Motor neuron (in vitro differentiated cells): ENCODE results near the gene SOX12. TPM values are rescaled to one million over a fixed set of nuclear protein-coding genes. Genes with fewer than 3 reads are reported as not detected.
"Not testable (repeated sequence)": the region's sequence is repeated elsewhere in the genome, so short reads cannot be mapped to it uniquely, and the experiment has no call there.

Source experiments
- ATAC-seq, 8 experiments: fragments of 200-7000 bp; cut with Tn5 transposase; replicated peaks in 6 of 8; 2 replicates each; pipeline ENCODE4 v1.8.0; 2021; ENCODE audit warnings: mild to moderate bottlenecking in 8 of 8, moderate library complexity in 8 of 8
- H3K27ac ChIP-seq, 2 donors: fragments of 250-450 bp; sonication (Bioruptor Pico); 2 replicates each; pipeline ENCODE4 v1.9.0; 2021; ENCODE audit warnings: antibody characterized with exemption in 2 of 2, mild to moderate bottlenecking in 2 of 2, moderate library complexity in 1 of 2
- H3K4me1 ChIP-seq, 2 donors: fragments of 250-450 bp; sonication (Bioruptor Pico); replicated peaks in 1 of 2; 2 replicates each; pipeline ENCODE4 v1.6.1; 2021; ENCODE audit warnings: antibody characterized with exemption in 2 of 2, mild to moderate bottlenecking in 2 of 2, moderate library complexity in 1 of 2
- H3K4me3 ChIP-seq, 5 donors: fragments of 250-450 bp; sonication (Bioruptor Pico); 2 replicates each; pipeline ENCODE4 v1.9.0; 2021; ENCODE audit warnings: antibody characterized with exemption in 5 of 5, mild to moderate bottlenecking in 5 of 5, moderate library complexity in 4 of 5
- WGBS, 10 experiments: fragments of 450-650 bp; shearing (Covaris generic); methylation state at CpG; one replicate each; pipeline ENCODE4 v1.0.0; 2022; 5-methylcytosine and 5-hydroxymethylcytosine counted together
- in situ Hi-C, 9 experiments: fragments of 400-800 bp; cut with MboI; loops; one replicate each; pipeline ENCODE4 v1.15.0; 2021; ENCODE audit warnings: low sequenced_read_pairs in 9 of 9, low pct_unique_long_range_greater_than_20kb in 2 of 9; ENCODE audit not compliant: unreplicated experiment in 9 of 9
- total RNA-seq, 8 experiments: library from RNA; unstranded; fragments of 300-600 nt; gene quantifications; 2 replicates each; pipeline versions ENCODE4 v1.2.3 to v1.2.4, GENCODE V29; 2022

Gene SOX12
- total RNA-seq, 8 experiments from 2014 or later, result 5.0 to 26.6 (median 19.0) TPM

DNA sequence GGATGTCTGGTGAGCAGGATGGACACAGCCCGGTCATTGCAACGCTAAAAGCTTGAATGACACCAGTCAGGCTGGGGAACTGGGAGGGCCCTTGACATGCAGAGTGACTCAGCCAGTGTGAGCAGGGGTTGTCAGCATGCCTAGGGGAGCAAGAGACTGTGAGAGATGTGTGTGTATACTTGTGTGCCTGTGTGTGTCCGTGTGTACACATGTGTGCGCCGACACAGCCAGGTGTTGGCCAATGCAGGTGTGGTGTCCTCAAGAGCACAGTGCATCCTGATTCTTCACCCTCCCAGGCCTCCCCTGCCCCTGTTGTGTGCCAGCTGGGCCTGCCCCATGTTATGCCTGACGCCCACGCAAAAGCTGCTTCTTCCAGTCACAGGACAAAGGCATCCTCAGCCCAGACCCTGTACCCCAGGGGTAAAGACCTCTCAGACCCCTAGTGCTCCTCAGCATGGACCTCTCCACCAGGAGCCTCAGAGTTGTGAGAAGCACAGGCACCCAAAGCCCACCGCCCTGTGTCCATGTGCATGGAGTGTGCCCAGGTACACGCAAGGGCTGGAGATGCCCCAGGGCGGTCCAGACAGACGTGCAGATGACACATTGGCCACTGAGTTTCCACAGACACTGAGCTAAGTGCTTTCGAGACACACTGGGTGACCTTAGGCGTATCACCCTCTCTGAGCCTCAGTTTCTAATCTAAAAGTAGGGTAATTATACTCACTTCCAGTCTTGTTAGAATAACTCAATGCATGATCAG, 38.1 kb downstream of the SOX12 start:
- in situ Hi-C loops, result no loop called here
- Histone ChIP-seq H3K27ac (no peak overlapping the region), H3K4me3 (no peak overlapping the region), H3K4me1 (peaks cover 21 to 27% of the 10 kb centered on the region in 2 donors)
- ATAC-seq, result peak in 7 of 8 experiments; percentile 22 to 75 (median 42)
- 40 to 93% (median 64%) methylated on average over 3 to 7 of the region's 13 CpGs; no CpG with 5 or more reads in 5 of the 10 experiments for whole genome bisulfite sequencing, 10 experiments

DNA sequence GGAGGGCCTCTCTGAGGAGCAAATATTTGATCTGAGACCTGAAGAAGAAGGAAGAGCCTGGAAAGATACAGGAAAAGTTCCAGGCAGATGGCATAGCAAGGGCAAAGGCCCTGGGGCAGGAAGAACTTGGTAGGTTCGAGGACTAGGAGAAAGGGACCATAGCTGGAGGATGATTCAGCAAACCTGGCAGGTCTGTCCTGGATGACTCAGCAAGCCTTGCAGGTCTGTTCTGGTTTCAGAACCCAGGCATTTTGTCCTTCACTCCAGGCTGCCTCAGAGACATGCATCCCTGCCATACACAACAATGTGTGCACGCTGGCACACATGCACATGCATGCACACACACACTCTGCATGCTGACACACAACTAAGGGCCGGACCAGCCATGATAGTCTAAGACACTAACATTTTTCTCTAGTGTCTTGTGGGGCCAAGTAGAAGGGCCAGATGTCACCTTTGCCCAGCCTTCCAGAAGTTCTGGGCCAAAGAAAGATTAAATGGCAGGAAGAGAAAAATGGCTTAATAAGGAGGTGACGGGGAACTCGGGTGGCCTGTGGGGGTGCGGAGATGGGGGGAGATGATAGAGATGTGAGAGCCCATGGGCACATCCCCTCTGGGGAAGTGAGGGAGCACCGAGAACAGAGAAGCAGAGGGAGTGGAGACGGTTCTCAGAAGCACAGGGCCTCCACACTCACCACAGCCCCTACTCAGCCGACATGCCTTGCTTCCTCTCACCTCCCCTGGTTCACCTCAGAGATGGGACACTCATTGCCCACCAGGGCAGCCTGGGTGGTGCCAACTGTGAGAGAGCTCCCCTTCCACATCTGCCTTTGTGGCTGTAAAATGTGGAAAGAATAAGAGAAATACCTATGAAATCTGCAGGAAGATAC, 39.8 kb downstream of the SOX12 start:
- Histone ChIP-seq H3K4me1 (peaks cover 20 to 27% of the 10 kb centered on the region in 2 donors), H3K27ac (no peak overlapping the region), H3K4me3 (no peak overlapping the region)
- no peak for ATAC-seq
- in situ Hi-C loops, result no loop called here
- WGBS, 10 experiments, result 17 to 100% (median 83%) methylated on average over 1 to 3 of the region's 9 CpGs; no CpG with 5 or more reads in 1 of the 10 experiments

DNA sequence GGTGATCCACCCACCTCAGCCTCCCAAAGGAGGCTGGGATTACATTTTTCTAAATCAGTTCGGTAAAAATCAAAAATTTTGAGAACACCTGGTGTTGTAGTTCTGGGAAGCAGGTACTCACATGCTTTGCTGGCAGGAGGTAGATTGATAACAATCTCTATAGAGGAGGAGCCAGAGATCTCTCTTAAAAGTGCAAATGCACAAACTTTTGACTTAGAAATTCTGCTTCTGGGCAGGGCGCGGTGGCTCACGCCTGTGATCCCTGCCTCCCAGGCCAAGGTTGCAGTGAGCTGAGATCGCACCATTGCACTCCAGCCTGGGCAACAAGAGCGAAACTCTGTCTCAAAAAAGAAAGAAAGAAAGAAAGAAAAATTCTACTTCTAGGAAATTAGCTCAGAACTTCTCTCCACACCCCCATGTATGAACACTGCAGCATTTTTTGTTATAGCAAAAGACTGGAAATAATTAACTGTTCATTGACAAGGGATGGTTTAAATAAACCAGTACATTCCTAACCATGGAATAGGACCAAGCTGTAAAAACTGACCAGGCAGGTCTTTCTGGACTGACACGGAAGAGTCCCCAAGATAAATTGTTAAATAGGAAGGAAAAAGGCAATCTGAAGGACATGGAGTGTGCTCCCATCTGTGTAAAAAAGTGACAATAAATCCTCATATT, 40.8 kb downstream of the SOX12 start:
- WGBS, 10 experiments, result 33 to 100% (median 74%) methylated on average over 1 to 7 of the region's 7 CpGs

DNA sequence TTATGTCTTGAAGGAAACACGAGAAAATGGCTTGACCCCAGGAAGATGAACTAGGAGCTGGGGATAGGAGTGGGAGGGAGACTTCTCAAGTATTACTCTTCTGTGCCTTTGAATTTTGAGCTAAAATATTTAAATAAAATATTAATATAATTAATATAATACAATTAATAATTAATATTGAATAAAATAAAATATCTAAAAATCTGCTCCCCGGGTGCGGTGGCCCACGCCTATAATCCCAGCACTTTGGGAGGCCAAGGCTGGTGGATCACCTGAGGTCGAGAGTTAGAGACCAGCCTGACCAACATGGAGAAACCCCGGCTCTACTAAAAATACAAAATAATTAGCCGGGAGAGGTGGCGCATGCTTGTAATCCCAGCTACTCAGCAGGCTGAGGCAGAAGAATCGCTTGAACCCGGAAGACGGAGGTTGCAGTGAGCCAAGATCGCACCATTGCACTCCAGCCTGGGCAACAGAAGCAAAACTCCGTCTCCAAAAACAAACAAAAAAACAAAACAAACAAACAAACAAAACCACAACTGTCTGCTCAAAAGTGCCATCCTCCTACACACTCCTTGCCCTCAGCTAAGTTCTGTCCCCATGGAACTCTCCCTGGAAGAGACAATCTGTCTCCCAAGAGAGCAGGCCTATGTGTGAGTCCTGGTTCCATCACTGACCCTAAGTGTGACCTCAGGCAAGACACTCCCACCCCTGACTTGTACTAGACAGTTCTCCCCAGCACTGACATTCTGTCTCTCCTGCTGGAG, 41.5 kb downstream of the SOX12 start:
- Histone ChIP-seq H3K27ac (no peak overlapping the region), H3K4me1 (peaks cover 8 to 19% of the 10 kb centered on the region in 2 donors), H3K4me3 (no peak overlapping the region)
- 59 to 94% (median 77%) methylated on average over 1 to 6 of the region's 13 CpGs; no CpG with 5 or more reads in 2 of the 10 experiments for WGBS, 10 experiments
- in situ Hi-C loops, result no loop called here
- ATAC-seq, result no peak

More for the DNA sequence above, 40.8 kb downstream of the SOX12 start:
- H3K27ac ChIP-seq, result no peak overlapping the region
- ATAC-seq, result peak in 1 of 8 experiments; percentile 6
- H3K4me3 ChIP-seq, result no peak overlapping the region
- peaks cover 9 to 19% of the 10 kb centered on the region in 2 donors for H3K4me1 ChIP-seq
- in situ Hi-C loops, result no loop called here

DNA sequence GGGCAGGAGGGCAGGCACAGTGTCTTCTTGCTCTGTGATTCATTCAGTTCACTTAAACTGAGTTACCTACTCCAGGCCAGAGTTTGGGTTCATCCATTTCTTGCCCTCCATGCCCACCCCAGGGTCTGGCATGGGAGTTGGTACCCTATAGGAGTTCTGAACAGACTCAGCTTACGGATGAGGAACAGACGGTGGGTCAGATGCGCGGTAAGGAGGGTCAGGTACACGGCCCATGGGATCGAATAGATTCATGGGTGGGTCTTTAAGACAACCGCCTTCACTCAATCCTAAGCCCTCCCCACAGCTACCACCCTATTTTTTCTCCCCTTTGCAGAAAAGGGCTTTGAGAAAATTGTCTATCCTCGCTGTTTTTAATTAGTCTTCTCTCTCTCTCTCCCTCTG, 42.1 kb downstream of the SOX12 start:
- no peak overlapping the region for H3K27ac ChIP-seq
- in situ Hi-C loops, result no loop called here
- H3K4me1 ChIP-seq, result peaks cover 13 to 22% of the 10 kb centered on the region in 2 donors
- 33 to 100% (median 64%) methylated on average over 1 to 6 of the region's 8 CpGs; no CpG with 5 or more reads in 4 of the 10 experiments for WGBS, 10 experiments
- no peak overlapping the region for H3K4me3 ChIP-seq
- ATAC-seq, result no peak

DNA sequence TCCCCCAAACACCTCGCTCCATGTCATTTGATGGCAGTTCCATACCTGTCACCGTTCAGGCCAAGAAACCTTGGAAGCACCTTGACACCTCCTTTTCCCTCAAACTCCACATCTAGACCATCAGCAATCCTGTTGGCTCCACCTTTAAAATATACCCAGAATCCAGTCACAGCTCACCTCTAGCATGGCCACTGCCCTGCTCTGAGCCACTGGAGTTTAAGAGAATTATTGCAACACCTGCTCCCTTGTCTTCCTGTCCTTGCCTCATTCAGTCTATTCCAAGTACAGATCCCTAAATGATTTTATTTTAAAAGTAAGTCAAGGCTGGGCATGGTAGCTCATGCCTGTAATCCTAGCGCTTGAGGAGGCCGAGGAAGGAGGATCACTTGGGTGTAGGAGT, 43.6 kb downstream of the SOX12 start:
- H3K4me3 ChIP-seq, result no peak overlapping the region
- WGBS, 10 experiments, result 83 to 100% (median 100%) methylated on average over 2 to 3 of the region's 4 CpGs; no CpG with 5 or more reads in 5 of the 10 experiments
- peaks cover 13 to 22% of the 10 kb centered on the region in 2 donors for H3K4me1 ChIP-seq
- in situ Hi-C loops, result no loop called here
- H3K27ac ChIP-seq, result no peak overlapping the region
- ATAC-seq, result no peak

DNA sequence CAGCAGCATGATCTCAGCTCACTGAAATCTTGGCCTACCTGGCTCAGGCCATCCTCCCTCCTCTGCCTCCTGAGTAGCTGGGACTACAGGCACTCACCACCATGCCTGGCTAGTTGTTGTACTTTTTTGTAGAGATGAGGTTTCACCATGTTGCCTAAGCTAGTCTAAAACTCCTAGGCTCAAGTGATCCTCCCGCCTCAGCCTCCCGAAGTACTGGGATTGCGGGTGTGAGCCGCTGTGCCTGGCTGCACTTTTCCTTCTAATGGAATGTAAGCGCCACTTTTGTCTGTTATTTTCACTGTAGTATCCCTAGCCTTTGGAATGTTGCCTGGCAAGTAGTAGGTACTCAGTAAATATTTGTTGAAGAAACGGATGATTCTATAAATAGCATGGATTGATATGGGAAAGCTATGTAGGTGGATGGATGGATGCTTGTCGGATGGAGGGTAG, 44.8 kb downstream of the SOX12 start:
- 40 to 100% (median 92%) methylated on average over 1 to 7 of the region's 7 CpGs; no CpG with 5 or more reads in 1 of the 10 experiments for WGBS, 10 experiments
- Histone ChIP-seq H3K4me3 (no peak overlapping the region), H3K4me1 (peaks cover 13 to 22% of the 10 kb centered on the region in 2 donors), H3K27ac (no peak overlapping the region)
- in situ Hi-C loops, result no loop called here
- no peak for ATAC-seq

DNA sequence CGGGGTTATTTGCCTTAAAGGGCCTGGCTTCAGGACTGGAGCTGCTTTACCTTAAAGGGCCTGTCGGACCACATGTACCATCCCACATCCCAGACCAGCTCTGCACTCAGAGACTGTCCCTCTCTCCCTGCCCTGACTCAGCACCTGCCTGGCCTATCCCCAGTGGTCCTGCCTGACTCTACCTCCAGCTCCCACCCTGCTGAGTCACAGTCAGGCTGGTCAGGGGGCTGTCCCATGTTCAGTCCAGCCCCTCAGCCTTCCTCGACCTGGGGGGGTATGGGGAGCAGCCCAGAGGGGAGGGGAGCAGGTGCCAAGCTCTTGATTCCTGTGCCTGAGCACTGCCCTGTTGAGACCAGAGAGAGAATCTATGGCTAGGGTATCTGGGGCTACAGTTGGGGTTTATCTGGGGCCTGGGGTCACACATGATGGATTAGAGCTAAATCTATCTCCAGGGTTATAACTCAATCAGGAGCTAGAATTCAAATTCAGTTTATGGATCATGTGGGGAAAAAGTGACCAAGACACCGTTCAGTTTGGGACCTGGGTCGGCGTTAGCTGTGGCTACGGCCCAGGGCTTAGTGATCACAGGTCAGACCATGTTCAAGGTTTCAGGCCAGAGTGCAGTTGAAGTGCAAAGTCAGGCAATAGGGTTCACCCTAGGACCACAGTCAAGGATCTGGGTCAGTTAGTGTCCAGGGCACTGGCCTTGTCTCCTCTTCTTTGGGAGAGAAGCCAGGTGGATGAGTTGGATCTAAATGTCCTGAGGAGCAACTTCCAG, 45.8 kb downstream of the SOX12 start:
- Histone ChIP-seq H3K27ac (peak overlapping the region; percentile 60 to 75), H3K4me1 (peaks cover 13 to 21% of the 10 kb centered on the region in 2 donors), H3K4me3 (no peak overlapping the region)
- in situ Hi-C loops, result no loop called here
- ATAC-seq, result peak in 2 of 8 experiments; percentile 4 to 13
- WGBS, 10 experiments, result 67 to 100% (median 85%) methylated on average over 1 to 4 of the region's 7 CpGs; no CpG with 5 or more reads in 5 of the 10 experiments

DNA sequence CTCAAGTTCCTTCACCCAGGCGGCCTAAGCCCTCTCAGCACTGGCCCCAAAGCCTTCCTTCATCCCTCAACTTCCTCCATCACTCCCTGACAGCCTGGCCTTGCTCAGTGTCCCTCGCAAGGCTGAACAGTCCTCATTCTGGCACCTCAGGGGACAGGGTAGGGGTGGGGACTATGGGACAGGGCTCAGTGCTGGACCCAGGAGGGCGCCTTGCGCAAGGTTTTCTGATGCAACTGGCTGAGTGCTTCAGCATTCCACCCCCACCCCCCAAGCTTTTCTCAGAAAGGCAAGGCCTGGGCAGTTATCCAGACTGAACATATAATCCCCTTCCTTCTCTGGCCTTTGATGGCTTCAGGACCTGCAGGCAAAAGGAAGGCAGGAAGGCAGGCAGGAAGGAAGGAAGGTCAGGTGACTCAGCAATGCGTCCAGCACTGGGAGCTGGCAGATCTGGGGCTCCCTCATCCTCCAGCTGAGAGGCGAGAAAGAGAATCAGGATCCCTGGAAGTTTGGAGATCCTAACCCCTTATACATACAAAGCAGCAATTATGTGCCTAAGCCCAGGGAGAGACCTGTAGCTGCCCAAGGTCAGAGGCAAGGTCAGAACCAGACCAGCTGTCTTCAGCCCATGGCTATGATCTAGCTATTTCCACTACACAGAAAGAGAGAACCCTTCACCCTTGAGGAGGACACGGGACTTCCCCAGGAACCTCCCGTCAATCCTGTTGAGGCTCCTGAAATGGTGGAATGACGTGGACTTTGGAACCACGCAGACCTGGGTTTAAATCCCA, 46.6 kb downstream of the SOX12 start:
- WGBS, 10 experiments, result 60 to 100% (median 87%) methylated on average over 1 to 7 of the region's 10 CpGs; no CpG with 5 or more reads in 2 of the 10 experiments
- Histone ChIP-seq H3K4me1 (peaks cover 8 to 15% of the 10 kb centered on the region in 2 donors), H3K27ac (peak overlapping the region; percentile 60 to 75), H3K4me3 (no peak overlapping the region)
- in situ Hi-C loops, result no loop called here
- ATAC-seq, result peak; percentile 27 to 89 (median 76)

DNA sequence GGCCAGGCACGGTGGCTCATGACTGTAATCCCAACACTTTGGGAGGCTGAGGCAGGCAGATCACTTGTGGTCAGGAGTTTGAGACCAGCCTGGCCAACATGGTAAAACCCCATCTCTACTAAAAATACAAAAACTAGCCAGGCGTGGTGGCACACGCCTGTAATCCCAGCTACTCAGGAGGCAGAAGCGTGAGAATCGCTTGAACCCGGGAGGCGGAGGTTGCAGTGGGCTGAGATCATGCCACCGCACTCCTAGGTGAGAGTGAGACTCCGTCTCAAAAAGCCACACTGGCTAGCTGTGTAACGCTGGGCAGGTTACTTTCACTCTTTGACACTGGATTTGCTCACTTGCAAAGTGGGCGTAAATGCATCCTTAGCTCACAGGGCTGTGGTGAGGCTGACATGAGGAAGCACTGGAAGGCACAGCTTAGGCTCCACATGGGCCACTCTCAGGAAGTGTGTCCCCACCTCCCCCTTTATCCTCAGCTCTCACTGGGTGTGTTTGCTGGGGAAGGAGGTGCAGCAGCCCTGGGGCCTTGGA, 47.3 kb downstream of the SOX12 start:
- H3K4me1 ChIP-seq, result peaks cover 8 to 12% of the 10 kb centered on the region in 2 donors
- ATAC-seq, result peak in 1 of 8 experiments; percentile 5
- 17 to 100% (median 90%) methylated on average over 1 to 4 of the region's 11 CpGs; no CpG with 5 or more reads in 6 of the 10 experiments for WGBS, 10 experiments
- H3K27ac ChIP-seq, result peak overlapping the region; percentile 60 to 75
- in situ Hi-C loops, H3K4me3 ChIP-seq: not testable (repeated sequence)
